HepG2 (cell line): ENCODE measurements around the gene RREB1. TPM values are rescaled to one million over a fixed set of nuclear protein-coding genes. Genes with fewer than 3 reads are reported as not detected.

Source experiments
- GPN1 ChIP-seq: sonication (generic); formaldehyde crosslinking; IDR thresholded peaks from 2 replicates; pipeline ENCODE4 v1.5.1; 2020; ENCODE audit warnings: missing genetic modification reagents, borderline replicate concordance
- NBN ChIP-seq: fragments of 450-650 bp; conservative IDR thresholded peaks from 2 replicates; pipeline ENCODE4 v1.6.1; 2017
- PHB2 ChIP-seq: fragments of 450-650 bp; IDR thresholded peaks from 2 replicates; pipeline ENCODE4 v1.6.1; 2018; ENCODE audit not compliant: partially characterized antibody
- RFX3 ChIP-seq: IDR thresholded peaks from 2 replicates; pipeline ENCODE4 v1.6.1; 2016; ENCODE audit warnings: missing biosample characterization, missing genetic modification reagents
- RXRB ChIP-seq: IDR thresholded peaks from 2 replicates; pipeline ENCODE4 v1.6.1; 2016; ENCODE audit warnings: borderline replicate concordance, missing genetic modification reagents, missing compliant biosample characterization
- STAT5B ChIP-seq: sonication (generic); formaldehyde crosslinking; IDR thresholded peaks from 2 replicates; pipeline ENCODE4 v1.4.0; 2020; ENCODE audit warnings: missing genetic modification reagents
- TSC22D2 ChIP-seq: sonication (generic); formaldehyde crosslinking; IDR thresholded peaks from 2 replicates; pipeline ENCODE4 v1.5.1; 2020; ENCODE audit warnings: missing genetic modification reagents, mild to moderate bottlenecking, borderline replicate concordance
- ZBTB8A ChIP-seq: sonication (generic); formaldehyde crosslinking; IDR thresholded peaks from 2 replicates; pipeline ENCODE4 v1.4.0; 2020; ENCODE audit warnings: mild to moderate bottlenecking, low read depth, missing genetic modification reagents, borderline replicate concordance
- ZNF225 ChIP-seq: sonication (generic); formaldehyde crosslinking; IDR thresholded peaks from 2 replicates; pipeline ENCODE4 v1.4.0; 2020; ENCODE audit warnings: mild to moderate bottlenecking, missing genetic modification reagents
- ZNF605 ChIP-seq: sonication (generic); formaldehyde crosslinking; IDR thresholded peaks from 2 replicates; pipeline ENCODE4 v1.8.0; 2022; ENCODE audit warnings: mild to moderate bottlenecking, missing genetic modification reagents
- ZNF7 ChIP-seq: IDR thresholded peaks from 2 replicates; pipeline ENCODE4 v1.6.1; 2016; ENCODE audit warnings: missing biosample characterization, missing genetic modification reagents
- ZSCAN29 ChIP-seq: sonication (generic); formaldehyde crosslinking; conservative IDR thresholded peaks from 2 replicates; pipeline ENCODE4 v1.4.0; 2020; ENCODE audit warnings: mild to moderate bottlenecking, missing genetic modification reagents
- polyA plus RNA-seq, 8 experiments: library from polyadenylated mRNA; depleted of rRNA in 3 of 8; stranded (reverse) in 7 of 8; unstranded in 1 of 8; fragments of >200 nt; fragmentation: Illumina TruSeq in 4 of 8; extraction: Trizol in 4 of 8; gene quantifications; 2 replicates each; pipeline versions ENCODE4 v1.2.1 to v1.2.3, GENCODE V29; 2011 to 2016; ENCODE audit warnings: low read depth in 4 of 8, missing spikeins in 1 of 8, mixed read lengths in 1 of 8; ENCODE audit not compliant: insufficient read depth in 1 of 8
- total RNA-seq, 5 experiments: library from RNA; depleted of rRNA; stranded (reverse); fragments of >200 nt; fragmentation: Illumina TruSeq; extraction: Trizol; gene quantifications; 2 replicates each; pipeline ENCODE4 v1.2.3, GENCODE V29; 2016; ENCODE audit warnings: low read depth in 1 of 5
- TF ChIP-seq, protein P1 (sequence below): sonication (generic); formaldehyde crosslinking; IDR thresholded peaks from 2 replicates; pipeline ENCODE4 v1.4.0; 2020; ENCODE audit warnings: missing genetic modification reagents
- TF ChIP-seq, protein P2 (sequence below): sonication (generic); formaldehyde crosslinking; IDR thresholded peaks from 2 replicates; pipeline ENCODE4 v1.5.0; 2020; ENCODE audit warnings: mild to moderate bottlenecking, missing genetic modification reagents, borderline replicate concordance
- TF ChIP-seq, protein P3 (sequence below): sonication (generic); formaldehyde crosslinking; IDR thresholded peaks from 2 replicates; pipeline ENCODE4 v1.5.1; 2020; ENCODE audit warnings: missing genetic modification reagents, mild to moderate bottlenecking, borderline replicate concordance
- TF ChIP-seq, protein P4 (sequence below): IDR thresholded peaks from 2 replicates; pipeline ENCODE4 v1.6.1; 2018; ENCODE audit warnings: missing genetic modification reagents
- TF ChIP-seq, protein P5 (sequence below): IDR thresholded peaks from 2 replicates; pipeline ENCODE4 v1.6.1; 2016
- TF ChIP-seq, protein P6 (sequence below): sonication (generic); formaldehyde crosslinking; IDR thresholded peaks from 2 replicates; pipeline ENCODE4 v1.9.0; 2021; ENCODE audit warnings: missing genetic modification reagents, mild to moderate bottlenecking, borderline replicate concordance

Gene RREB1
- total and polyA plus RNA-seq, 2 of the 13 experiments (the other 11 are each of a cell fraction or from before 2014, with no cell fraction given), result 6.1 to 23.2 TPM

DNA sequence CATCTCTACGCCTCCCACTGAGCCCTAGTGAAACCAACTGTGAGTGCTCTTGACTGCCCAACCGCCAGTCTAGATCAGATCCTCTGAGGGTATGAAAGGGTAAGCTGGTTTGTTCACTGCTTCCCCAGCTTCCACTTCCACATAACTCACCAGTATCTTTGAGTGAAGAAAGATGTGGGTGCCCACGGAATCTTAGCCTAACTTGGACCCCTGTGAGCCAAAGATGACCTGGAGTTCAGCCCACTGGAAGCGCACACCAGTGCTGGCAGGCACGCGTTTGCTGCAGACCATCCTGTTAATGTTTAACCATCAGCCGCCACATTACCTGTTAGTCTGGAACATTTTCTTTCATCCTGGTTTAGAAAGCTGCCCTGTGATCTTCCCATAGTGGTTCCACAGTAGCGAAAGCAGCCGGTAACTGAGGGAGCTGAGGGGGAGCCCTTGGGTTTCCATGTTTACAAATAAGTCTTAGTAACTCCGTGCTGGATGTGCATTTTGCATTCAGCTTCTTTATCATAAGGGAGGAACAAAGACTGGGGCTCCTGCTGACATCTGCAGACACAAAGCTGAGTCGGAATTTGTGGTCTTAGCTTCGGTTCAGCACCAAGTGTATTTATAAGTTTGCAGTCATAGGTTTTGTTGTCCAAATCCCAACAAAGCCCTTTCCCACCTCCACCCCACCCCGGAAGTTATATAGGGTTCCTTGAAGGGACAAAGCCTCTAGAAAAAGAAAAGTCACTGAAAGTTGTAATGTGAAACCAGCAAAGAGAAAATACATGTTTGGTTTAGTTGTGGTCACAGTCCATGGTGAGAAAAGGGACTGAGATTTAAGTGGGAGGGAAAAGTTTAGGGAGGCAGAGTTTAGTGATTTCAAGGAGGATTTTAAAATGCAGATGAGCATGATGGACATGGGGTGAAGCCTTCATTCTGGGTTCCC lies 134.2 kb downstream of the RREB1 start (continued):
- TF ChIP-seq RXRB (CRISPR knock-in tag) (peak; percentile 83), ZNF605 (CRISPR knock-in tag) (peak; percentile 86), TSC22D2 (CRISPR knock-in tag) (peak; percentile 24; the same call in 1 of the 2 replicates), ZSCAN29 (CRISPR knock-in tag) (no peak), ZBTB8A (CRISPR knock-in tag) (no peak), GPN1 (CRISPR knock-in tag) (no peak), PHB2 (no peak), RFX3 (CRISPR knock-in tag) (no peak), NBN (no peak), STAT5B (CRISPR knock-in tag) (no peak), ZNF225 (no peak), ZNF7 (CRISPR knock-in tag) (no peak)
- TF ChIP-seq, protein P1, sequence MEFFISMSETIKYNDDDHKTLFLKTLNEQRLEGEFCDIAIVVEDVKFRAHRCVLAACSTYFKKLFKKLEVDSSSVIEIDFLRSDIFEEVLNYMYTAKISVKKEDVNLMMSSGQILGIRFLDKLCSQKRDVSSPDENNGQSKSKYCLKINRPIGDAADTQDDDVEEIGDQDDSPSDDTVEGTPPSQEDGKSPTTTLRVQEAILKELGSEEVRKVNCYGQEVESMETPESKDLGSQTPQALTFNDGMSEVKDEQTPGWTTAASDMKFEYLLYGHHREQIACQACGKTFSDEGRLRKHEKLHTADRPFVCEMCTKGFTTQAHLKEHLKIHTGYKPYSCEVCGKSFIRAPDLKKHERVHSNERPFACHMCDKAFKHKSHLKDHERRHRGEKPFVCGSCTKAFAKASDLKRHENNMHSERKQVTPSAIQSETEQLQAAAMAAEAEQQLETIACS (CRISPR knock-in tag), result no peak
- TF ChIP-seq, protein P2, sequence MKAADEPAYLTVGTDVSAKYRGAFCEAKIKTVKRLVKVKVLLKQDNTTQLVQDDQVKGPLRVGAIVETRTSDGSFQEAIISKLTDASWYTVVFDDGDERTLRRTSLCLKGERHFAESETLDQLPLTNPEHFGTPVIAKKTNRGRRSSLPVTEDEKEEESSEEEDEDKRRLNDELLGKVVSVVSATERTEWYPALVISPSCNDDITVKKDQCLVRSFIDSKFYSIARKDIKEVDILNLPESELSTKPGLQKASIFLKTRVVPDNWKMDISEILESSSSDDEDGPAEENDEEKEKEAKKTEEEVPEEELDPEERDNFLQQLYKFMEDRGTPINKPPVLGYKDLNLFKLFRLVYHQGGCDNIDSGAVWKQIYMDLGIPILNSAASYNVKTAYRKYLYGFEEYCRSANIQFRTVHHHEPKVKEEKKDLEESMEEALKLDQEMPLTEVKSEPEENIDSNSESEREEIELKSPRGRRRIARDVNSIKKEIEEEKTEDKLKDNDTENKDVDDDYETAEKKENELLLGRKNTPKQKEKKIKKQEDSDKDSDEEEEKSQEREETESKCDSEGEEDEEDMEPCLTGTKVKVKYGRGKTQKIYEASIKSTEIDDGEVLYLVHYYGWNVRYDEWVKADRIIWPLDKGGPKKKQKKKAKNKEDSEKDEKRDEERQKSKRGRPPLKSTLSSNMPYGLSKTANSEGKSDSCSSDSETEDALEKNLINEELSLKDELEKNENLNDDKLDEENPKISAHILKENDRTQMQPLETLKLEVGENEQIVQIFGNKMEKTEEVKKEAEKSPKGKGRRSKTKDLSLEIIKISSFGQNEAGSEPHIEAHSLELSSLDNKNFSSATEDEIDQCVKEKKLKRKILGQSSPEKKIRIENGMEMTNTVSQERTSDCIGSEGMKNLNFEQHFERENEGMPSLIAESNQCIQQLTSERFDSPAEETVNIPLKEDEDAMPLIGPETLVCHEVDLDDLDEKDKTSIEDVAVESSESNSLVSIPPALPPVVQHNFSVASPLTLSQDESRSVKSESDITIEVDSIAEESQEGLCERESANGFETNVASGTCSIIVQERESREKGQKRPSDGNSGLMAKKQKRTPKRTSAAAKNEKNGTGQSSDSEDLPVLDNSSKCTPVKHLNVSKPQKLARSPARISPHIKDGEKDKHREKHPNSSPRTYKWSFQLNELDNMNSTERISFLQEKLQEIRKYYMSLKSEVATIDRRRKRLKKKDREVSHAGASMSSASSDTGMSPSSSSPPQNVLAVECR (CRISPR knock-in tag), result peak; percentile 68; the same call in 1 of the 2 replicates
- TF ChIP-seq, protein P3, sequence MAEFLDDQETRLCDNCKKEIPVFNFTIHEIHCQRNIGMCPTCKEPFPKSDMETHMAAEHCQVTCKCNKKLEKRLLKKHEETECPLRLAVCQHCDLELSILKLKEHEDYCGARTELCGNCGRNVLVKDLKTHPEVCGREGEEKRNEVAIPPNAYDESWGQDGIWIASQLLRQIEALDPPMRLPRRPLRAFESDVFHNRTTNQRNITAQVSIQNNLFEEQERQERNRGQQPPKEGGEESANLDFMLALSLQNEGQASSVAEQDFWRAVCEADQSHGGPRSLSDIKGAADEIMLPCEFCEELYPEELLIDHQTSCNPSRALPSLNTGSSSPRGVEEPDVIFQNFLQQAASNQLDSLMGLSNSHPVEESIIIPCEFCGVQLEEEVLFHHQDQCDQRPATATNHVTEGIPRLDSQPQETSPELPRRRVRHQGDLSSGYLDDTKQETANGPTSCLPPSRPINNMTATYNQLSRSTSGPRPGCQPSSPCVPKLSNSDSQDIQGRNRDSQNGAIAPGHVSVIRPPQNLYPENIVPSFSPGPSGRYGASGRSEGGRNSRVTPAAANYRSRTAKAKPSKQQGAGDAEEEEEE (CRISPR knock-in tag), result no peak
- TF ChIP-seq, protein P4, sequence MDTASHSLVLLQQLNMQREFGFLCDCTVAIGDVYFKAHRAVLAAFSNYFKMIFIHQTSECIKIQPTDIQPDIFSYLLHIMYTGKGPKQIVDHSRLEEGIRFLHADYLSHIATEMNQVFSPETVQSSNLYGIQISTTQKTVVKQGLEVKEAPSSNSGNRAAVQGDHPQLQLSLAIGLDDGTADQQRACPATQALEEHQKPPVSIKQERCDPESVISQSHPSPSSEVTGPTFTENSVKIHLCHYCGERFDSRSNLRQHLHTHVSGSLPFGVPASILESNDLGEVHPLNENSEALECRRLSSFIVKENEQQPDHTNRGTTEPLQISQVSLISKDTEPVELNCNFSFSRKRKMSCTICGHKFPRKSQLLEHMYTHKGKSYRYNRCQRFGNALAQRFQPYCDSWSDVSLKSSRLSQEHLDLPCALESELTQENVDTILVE, result no peak
- TF ChIP-seq, protein P5, sequence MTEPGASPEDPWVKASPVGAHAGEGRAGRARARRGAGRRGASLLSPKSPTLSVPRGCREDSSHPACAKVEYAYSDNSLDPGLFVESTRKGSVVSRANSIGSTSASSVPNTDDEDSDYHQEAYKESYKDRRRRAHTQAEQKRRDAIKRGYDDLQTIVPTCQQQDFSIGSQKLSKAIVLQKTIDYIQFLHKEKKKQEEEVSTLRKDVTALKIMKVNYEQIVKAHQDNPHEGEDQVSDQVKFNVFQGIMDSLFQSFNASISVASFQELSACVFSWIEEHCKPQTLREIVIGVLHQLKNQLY (CRISPR knock-in tag), result 0 out of 2 replicates have a peak, but pooled peaks have one; percentile 46
- TF ChIP-seq, protein P6, sequence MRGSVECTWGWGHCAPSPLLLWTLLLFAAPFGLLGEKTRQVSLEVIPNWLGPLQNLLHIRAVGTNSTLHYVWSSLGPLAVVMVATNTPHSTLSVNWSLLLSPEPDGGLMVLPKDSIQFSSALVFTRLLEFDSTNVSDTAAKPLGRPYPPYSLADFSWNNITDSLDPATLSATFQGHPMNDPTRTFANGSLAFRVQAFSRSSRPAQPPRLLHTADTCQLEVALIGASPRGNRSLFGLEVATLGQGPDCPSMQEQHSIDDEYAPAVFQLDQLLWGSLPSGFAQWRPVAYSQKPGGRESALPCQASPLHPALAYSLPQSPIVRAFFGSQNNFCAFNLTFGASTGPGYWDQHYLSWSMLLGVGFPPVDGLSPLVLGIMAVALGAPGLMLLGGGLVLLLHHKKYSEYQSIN (CRISPR knock-in tag), result no peak
